Globus pallidus (tissue), 1 donor: Measurements from ENCODE around the gene TRA2A.
"Not testable (repeated sequence)": the region's sequence is repeated elsewhere in the genome, so short reads cannot be mapped to it uniquely, and the experiment has no call there.

Experiments
- DNase-seq: peaks from one replicate; pipeline ENCODE4 v3.0.0-alpha.2; 2015; ENCODE audit warnings: low spot score

Gene TRA2A

DNA sequence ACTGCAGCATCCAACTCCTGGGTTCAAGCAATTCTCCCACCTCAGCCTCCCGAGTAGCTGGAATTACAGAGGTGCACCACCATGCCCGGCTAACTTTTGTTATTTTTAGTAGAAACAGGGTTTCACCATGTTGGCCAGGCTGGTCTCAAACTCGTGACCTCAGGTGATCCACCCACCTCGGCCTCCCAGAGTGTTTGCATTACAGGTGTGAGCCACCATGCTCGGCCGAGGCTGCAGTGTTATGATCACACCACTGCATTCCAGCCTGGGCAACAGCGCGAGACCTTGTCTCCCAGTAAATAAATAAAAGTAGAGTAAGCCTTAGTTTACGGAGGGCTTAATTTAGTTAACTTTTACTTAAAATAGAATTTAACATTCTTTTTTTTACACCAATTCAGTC lies 37.8 kb downstream of the TRA2A start:
- no peak for DNase-seq

GRCh38 chr7:23491502-23491901 lies 40.3 kb downstream of the TRA2A start:
- DNase-seq = no peak

GRCh38 chr7:23490357-23491135 lies 41.2 kb downstream of the TRA2A start:
- DNase-seq = peak; percentile 33

DNA sequence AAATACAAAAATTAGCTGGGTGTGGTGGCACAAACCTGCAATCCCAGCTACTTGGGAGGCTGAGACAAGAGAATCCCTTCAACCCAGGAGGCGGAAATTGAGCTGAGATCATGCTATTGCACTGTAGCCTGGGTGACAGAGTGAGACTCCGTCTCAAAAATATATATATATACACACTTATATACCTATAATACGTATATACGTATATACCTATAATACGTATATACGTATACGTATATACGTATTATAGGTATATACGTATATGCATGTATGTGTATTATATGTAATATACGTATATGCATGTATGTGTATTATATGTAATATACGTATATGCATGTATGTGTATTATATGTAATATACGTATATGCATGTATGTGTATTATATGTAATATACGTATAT lies 43.1 kb downstream of the TRA2A start:
- not testable (repeated sequence) for DNase-seq

DNA sequence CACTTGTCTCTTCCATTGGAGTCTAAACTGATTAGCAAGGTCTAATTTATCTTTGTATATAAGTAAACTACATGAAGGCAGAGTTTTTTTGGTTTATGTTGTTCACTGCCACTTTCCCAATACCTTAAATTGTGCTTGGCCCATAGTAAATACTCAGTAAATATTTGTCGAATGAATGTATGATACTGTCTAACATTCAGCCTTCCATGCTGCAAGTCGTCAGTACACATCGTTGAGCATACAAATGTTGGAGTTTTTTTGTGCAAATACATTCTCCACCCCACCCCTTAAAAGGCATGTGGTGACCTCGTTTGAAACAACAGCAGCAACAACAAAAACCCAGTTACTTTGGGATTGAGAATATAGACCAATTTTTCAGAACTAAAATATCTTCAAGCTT lies 44.1 kb downstream of the TRA2A start:
- DNase-seq = no peak

- no peak for DNase-seq
These were observed 45.6 kb downstream of the TRA2A start for GRCh38 chr7:23486002-23486773.

DNA sequence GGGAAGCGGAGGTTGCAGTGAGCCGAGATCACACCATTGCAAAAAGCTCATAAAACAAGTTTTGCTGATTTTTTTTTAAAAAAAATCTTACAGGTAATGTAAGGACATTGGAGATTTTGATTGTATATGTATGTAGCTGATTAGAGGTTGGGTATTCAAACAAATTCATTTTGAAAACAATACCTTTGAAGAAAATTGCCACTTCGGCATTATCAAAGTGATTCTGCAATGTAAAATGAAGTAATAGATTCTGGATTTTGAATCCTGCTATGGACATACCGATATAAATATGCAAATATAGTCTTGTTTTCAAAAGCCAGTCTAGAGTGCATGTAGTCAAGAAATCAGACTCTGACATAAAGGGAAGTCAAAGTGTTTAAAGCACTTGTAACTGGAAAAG lies 49.1 kb downstream of the TRA2A start:
- DNase-seq = no peak

GRCh38 chr7:23477962-23478866 lies 53.6 kb downstream of the TRA2A start:
- DNase-seq = no peak

GRCh38 chr7:23477157-23477499 lies 54.7 kb downstream of the TRA2A start:
- no peak for DNase-seq

DNA sequence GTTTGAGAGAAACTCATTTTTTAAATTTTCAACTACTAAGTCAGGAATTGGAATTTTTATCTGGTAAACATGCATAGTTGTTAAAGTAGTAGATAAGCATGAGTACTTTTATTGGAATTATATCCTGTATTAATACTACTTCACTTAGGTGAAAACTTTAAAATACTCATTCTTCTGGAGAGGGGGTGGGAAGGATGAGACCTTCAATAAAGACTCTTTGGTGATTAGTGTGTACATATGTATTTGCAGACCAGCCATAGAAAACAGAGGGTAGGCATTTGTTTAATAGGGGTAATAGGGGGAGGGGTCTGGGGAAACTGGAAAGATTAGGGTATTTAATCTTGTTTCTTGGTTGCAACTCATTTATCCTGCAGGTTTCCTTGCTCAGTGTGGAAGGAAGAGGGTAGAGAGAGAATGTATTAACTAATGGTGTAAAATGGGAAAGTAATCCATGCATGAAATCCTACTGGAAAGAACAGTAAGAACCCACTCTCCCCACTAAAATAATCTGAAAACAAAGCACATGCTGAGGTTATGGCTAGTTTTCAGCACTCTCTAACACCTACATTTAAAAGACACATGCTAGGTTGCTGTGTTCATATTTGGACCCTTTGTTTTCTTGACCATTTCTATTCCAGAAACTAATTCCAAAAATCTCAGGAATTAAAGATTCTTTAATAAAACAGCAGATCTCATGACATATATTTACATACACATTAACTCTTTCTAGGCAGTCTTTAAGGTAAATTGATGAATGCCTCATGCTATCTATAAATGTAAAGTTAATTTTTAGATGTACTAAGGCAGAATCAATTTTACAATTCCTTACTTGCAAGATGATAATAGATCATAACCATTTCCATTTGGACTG lies 55.3 kb downstream of the TRA2A start:
- DNase-seq = no peak

DNA sequence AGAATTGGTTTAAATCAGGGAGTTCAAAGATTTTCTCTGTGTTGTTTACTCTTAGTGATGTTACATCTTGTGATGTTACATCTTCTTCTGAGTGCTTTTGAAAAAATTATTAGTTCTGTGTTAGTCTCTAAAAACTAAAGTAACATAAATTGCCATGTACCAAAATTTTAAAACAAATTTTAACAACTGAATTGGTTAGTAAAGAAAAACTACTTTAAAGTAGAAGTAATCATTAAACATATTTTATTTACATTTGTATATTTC lies 56.3 kb downstream of the TRA2A start:
- no peak for DNase-seq

- no peak for DNase-seq
These were observed 56.8 kb downstream of the TRA2A start for GRCh38 chr7:23474829-23475575.

GRCh38 chr7:23474094-23474828 lies 57.5 kb downstream of the TRA2A start:
- DNase-seq = no peak

DNA sequence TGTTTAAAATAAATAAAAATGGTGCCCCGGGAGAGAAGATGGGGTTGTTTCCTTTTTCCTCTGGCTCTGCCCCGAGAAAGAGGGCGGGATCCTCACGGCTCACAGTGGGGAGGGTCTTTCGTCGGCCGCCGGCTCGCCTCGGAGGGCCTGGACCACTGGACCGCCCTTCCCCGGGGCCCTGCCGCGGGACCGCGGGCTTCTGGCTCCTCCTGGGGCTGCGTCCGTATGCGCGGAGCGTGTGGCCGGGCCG lies 58.0 kb downstream of the TRA2A start:
- no peak for DNase-seq

DNA sequence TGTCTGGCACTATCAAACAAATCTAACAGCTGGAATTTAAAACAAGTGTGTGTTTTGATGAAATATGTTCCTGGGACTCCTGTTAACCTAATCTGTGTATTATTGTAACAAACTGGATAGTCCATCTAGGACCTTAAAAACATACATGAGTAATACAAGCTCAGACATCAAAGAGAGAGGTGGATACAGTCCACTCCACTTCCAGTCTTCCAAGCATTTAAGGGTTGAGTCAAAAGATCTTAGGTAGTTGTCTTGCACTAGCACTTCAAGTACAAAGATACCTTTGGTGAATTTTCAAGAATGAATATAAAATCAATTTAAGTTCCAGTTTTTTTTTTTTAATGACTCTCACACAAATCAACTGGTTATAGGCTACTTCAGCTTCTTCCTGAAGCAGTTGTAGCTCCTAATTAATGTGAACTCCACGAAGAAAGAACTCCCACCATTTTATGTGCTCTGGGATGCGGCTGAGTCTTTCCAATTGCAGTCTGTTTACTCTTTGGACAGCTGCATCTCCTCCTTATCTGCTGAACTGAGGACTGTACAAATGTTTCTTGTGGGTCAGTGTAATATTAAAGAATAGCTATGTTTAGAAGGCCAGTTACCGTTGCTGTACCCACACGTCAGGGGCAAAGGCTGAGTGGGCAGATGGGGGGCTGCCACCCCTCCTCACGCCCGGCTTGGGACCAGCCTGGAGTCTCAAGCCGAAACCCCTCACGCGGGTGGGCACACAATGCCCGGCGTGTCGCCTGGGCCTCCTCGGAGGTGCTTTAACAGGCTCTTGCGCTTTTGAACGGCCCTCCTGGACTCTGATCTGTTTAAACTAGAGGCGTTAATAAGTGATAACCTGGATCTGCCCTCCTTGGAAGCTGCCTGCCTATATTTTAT lies 58.6 kb downstream of the TRA2A start:
- DNase-seq = no peak

GRCh38 chr7:23472556-23472955 lies 59.2 kb downstream of the TRA2A start:
- no peak for DNase-seq

- DNase-seq = no peak
These were observed 59.7 kb downstream of the TRA2A start for GRCh38 chr7:23472046-23472445.

DNA sequence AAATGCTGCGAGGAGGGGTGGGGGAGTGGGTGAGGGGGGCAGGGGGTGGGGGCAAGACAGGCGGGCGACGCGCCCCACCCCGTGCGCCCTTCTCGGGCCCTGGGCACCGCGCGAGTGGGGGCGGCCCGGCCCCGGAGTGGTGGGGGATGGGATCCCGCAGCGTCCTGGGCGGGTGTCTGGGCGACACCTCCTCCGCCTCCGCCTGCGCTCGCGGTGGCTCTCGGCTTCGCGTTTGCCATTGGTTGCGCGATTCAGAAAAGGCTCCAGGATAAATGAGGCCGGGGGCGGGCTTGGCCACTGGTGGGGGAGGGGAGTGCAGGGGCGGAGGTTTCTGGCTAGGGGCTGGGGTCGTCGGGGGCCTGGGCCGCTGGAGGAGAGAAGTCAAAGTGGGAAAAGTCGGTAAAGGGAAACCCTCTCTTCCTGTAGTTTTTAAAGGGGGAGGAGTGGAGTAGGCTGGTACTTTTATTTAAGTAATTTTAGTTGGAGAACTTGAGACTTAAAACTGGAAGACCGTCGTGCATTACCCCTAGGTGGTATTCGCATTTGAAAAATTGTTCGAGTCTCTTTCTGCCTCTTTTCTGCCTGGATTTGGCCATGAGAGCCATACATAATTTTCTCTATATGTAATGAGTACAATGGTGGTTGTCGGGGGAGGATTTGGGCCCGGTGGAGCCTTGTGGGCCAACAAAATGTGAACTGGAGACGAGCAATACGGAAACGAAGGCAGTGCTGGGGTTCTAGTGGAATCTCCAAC lies 60.5 kb downstream of the TRA2A start:
- DNase-seq = no peak
